H1 (cell line): ENCODE results near the gene MYRIP. TPM values are rescaled to one million over a fixed set of nuclear protein-coding genes. Genes with fewer than 3 reads are reported as not detected.

Experiments
- BCL11A ChIP-seq, 2 experiments: IDR thresholded peaks; one replicate each; pipeline ENCODE4 v1.6.1; 2011; ENCODE audit warnings: low read depth in 2 of 2, low read length in 2 of 2, mild to moderate bottlenecking in 2 of 2
- CHD7 ChIP-seq: fragments of 300-600 bp; sonication (generic); IDR thresholded peaks from 2 replicates; pipeline ENCODE4 v1.7.1; 2012; ENCODE audit warnings: low read length, moderate library complexity, mild to moderate bottlenecking, inconsistent platforms; ENCODE audit not compliant: insufficient replicate concordance
- E2F6 ChIP-seq: IDR thresholded peaks from 2 replicates; pipeline ENCODE4 v1.6.1; 2012; ENCODE audit warnings: inconsistent platforms
- EZH2 ChIP-seq: fragments of 200-600 bp; sonication (generic); IDR thresholded peaks from 2 replicates; pipeline ENCODE4 v1.7.1; 2012; ENCODE audit warnings: low read depth, mild to moderate bottlenecking, moderate library complexity, low read length, inconsistent platforms; ENCODE audit not compliant: severe bottlenecking
- KDM1A ChIP-seq: fragments of 200-600, 300-600 bp; sonication (generic); IDR thresholded peaks from 2 replicates; pipeline ENCODE4 v1.7.1; 2016; ENCODE audit warnings: mild to moderate bottlenecking, low read length, borderline replicate concordance
- MAFK ChIP-seq: IDR thresholded peaks from 2 replicates; pipeline ENCODE4 v1.6.1; 2012; ENCODE audit warnings: low read depth, mild to moderate bottlenecking, improper control_type of control experiment, low read length
- SP4 ChIP-seq: IDR thresholded peaks from 2 replicates; pipeline ENCODE4 v1.6.1; 2012; ENCODE audit warnings: low read length, inconsistent platforms
- TEAD4 ChIP-seq: IDR thresholded peaks from 2 replicates; pipeline ENCODE4 v1.6.1; 2012; ENCODE audit warnings: low read depth, low read length, inconsistent platforms, mixed read lengths
- polyA plus RNA-seq, 7 experiments: library from polyadenylated mRNA; depleted of rRNA in 3 of 7; stranded (reverse) in 5 of 7; unstranded in 2 of 7; fragments of >200 nt in 5 of 7; fragments of 200-250 nt in 2 of 7; gene quantifications; 1 replicate in 5 of 7; 2 replicates in 1 of 7; 4 replicates in 1 of 7; pipeline versions ENCODE4 v1.2.1 to v1.2.3, GENCODE V29; 2011 to 2013; ENCODE audit warnings: missing spikeins in 2 of 7, mixed read lengths in 2 of 7
- total RNA-seq: library from RNA; stranded (reverse); fragmentation: NEBNext Ultra II Directional; extraction: Animal tissue kit (Norgen Biotek cat#: 25700); gene quantifications from 2 replicates; pipeline ENCODE4 v1.2.1, GENCODE V29; 2021

MYRIP gene
- total and polyA plus RNA-seq, 2 of the 8 experiments (the other 6 are each of a cell fraction or from before 2014, with no cell fraction given) = 0.54 to 4.3 TPM

- no peak for TF ChIP-seq KDM1A
- no peak for TF ChIP-seq SP4
- no peak for TF ChIP-seq TEAD4
- no peak for TF ChIP-seq MAFK
- TF ChIP-seq BCL11A (IDR thresholded peaks at IDR 0.05; ENCODE audit: low read depth in 2 of 2, low read length in 2 of 2) = no peak
- no peak for TF ChIP-seq E2F6
- no peak for TF ChIP-seq CHD7
- TF ChIP-seq EZH2 = no peak
- TF ChIP-seq, all 59 proteins: peak for 0
Observed at GRCh38 chr3:40186508-40186907, 377.1 kb downstream of the MYRIP start (continued).
